ENCODE measurements around the gene GAK.

GAK gene

DNA sequence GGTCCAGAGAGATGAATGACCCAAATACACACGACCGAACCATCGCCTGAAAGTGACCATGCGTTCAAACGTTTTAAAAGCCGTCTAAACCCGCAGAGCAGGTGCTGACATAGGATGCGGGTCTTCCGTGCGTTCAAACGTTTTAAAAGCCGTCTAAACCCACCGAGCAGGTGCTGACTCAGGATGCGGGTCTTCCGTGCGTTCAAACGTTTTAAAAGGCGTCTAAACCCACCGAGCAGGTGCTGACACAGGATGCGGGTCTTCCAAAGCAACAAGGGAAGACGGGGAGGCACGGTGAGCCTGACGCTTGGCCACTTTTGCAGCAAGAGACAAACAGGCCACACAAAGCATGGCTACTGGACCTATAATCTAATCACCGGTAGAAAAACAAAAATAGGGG is 47.2 kb downstream of the GAK start:
- TF ChIP-seq, protein P1, sequence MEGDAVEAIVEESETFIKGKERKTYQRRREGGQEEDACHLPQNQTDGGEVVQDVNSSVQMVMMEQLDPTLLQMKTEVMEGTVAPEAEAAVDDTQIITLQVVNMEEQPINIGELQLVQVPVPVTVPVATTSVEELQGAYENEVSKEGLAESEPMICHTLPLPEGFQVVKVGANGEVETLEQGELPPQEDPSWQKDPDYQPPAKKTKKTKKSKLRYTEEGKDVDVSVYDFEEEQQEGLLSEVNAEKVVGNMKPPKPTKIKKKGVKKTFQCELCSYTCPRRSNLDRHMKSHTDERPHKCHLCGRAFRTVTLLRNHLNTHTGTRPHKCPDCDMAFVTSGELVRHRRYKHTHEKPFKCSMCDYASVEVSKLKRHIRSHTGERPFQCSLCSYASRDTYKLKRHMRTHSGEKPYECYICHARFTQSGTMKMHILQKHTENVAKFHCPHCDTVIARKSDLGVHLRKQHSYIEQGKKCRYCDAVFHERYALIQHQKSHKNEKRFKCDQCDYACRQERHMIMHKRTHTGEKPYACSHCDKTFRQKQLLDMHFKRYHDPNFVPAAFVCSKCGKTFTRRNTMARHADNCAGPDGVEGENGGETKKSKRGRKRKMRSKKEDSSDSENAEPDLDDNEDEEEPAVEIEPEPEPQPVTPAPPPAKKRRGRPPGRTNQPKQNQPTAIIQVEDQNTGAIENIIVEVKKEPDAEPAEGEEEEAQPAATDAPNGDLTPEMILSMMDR (IDR thresholded peaks at IDR 0.05): no peak

DNA sequence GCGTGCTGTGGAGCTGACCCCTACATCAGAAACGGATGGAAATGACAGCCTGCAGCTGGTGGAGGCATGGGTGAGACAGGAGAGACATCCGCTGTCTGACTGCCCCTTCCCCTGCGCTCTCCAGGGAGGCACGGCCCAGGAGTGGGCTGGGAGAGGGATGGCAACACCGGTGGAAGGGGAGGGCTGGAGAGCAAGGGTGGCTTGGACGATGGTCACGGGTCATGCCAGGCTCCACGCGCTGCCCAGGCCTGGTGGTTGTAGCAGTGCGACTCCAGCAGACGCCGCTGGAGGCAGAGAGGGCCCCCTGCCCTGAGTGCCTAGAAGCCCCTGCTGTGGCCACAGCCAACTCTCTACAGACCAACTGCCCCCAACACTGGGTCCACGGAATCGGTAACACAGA is 47.9 kb downstream of the GAK start:
- TF ChIP-seq, protein P1 (IDR thresholded peaks at IDR 0.05): no peak

DNA sequence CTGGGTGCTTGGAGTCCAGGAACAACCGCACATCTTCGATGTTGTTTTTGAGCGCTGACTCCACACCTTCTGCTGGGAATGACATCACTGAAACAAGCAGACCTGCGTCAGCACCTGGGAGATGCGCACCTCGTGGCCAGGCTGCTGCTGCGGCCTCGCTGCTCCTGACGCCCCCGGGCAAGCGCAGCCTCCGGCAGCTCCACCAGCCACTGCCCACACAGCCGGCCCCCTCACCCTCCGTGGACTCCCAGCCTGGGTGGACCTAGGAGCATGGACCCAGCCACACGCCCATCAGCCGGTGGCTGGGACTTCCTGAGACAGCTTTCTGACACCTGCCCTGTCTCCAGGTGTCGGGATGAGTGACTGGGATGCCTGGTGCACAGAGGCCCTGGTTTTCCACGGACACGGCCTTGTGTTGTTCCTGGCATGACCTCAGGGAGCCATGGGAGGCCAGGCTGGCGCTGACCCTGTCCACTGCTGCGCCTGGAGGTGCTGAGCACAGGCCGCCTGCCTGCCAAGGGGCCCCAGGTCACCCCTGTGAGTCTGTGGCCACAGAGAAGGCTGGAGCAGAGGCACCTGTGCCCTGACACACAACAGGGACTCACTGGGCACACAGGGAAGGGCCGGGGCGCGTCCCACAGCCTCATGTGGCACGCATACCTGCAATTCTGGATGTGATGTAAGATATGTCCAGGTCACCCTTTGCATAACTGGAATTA is 48.6 kb downstream of the GAK start:
- TF ChIP-seq, protein P1 (IDR thresholded peaks at IDR 0.05): no peak

DNA sequence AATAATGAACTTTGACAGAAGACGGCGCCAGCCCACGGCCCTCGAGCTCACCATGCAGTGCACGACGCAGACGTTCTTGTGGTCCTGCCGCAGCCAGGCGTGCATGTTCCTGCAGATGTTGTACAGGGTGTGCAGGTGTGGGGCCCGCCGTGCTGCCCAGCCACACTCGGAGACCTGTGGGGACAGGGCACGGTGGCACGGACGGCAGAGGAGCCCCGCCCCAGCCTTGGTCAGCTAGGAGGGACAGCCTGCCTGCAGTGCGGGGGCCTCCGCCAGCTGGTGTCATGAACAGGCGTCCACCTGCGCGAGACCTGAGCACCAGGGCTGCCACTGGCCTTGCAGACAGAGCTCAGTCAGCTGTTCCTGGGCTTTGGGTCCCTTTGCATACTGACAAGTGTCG is 49.5 kb downstream of the GAK start:
- TF ChIP-seq, protein P1 (IDR thresholded peaks at IDR 0.05): no peak

DNA sequence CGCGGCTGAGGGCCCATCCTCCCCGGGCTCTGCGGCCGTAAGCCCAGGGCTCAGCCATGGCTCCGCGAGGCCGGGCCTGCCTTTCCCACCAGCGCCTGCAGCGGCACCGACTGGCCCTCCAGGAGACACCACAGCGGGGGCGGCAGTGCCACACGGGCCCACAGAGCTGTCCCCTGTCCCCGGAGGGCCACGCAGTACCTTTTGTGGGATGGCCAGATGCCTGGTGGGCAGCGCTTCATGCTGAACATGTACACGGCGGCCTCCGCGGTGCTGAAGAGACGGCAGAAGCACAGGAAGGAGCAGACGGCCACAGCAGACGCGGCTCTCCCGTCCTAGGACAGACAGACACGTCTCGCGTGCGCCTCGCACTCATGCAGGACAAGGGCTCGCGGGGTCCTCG is 50.4 kb downstream of the GAK start:
- TF ChIP-seq, protein P1 (IDR thresholded peaks at IDR 0.05): no peak

DNA sequence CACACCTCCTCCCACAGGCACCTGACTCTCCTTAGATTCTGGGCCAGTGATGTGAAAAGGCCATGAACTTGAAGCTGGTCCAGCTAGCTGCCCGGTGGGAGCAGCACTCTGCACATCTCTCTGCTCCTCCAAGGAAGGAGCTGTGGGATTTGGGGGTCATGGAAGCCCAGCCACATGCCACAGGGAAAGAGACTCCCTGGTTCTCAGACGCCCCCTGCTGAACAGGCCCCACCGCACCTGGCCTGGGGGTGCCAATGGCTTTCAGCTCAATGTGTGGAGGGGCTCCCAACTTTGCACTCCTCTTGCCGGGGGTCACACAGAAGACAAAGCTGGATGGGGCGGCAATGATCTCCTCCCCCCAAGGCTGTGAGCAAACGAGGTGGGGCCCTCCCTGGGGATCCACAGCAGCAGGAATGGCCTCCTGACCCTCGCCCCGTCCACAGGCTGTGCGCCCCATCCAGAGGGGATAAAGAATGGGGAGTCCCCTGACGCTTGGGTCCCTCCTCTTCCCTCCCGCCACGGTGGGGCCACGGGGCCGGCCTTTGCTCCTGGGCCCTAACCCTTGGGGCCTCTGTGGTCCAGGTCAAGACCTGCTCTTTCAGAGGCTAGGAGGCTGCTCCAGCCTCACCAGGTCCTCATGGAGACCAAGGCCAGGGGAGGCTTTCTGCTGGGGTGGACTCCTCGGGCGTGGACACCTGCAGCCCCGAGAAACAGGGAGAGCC is 51.3 kb downstream of the GAK start:
- TF ChIP-seq, protein P1 (IDR thresholded peaks at IDR 0.05): no peak

DNA sequence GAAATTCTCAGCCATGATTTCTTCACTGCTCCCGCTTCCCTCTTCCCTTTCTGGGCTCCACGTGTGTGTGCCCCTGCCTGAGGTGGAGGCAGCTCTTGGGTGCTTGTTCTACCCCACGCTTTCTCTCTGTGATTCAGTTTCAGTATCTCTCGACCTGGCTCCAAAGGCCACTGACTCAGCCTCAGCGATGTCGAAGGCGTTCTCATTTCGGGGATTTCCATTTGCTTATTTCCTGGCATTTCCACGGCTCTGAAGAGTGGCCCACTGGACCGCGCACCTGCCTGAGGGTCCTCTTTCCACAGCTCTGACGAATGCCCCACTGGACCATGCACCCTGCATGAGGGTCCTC is 52.4 kb downstream of the GAK start:
- TF ChIP-seq, protein P1 (IDR thresholded peaks at IDR 0.05): no peak

All from LNCAP (cell line).